Stimulated activated naive CD8-positive, alpha-beta T cell treated with anti-CD3 and anti-CD28 coated beads, Interleukin-15, Interleukin-2, amounts not matched to agents 100 ng/mL and 50 ng/mL, for 24 hours (primary cell): ENCODE results near the gene PNPLA4.

Source experiments
- H3K27ac Mint-ChIP-seq: one replicate; pipeline ENCODE4 v1.8.0; 2021; ENCODE audit warnings: mild to moderate bottlenecking, mixed read lengths
- H3K27me3 Mint-ChIP-seq: one replicate; pipeline ENCODE4 v1.8.0; 2021; ENCODE audit warnings: mixed read lengths
- H3K36me3 Mint-ChIP-seq: one replicate; pipeline ENCODE4 v1.8.0; 2021; ENCODE audit warnings: low read depth, mixed read lengths
- H3K4me1 Mint-ChIP-seq: one replicate; pipeline ENCODE4 v1.8.0; 2021; ENCODE audit warnings: low read depth, mixed read lengths
- H3K4me3 Mint-ChIP-seq: one replicate; pipeline ENCODE4 v1.8.0; 2021; ENCODE audit warnings: mild to moderate bottlenecking, mixed read lengths
- H3K9me3 Mint-ChIP-seq: one replicate; pipeline ENCODE4 v1.8.0; 2021; ENCODE audit warnings: mixed read lengths

The PNPLA4 gene

GRCh38 chrX:7927259-7928167 is at the start of gene PNPLA4:
TSS of gene PNPLA4 (minus strand) at chrX:7927413. CDS start at chrX:7926119, 1,294 bp downstream.
- Mint-ChIP-seq H3K4me1 (peaks cover 13% of the 10 kb centered on the region), H3K9me3 (no peaks in the 10 kb centered on the region), H3K4me3 (peak within 1 kb of the TSS; percentile 89), H3K36me3 (peaks cover 3% of the 10 kb centered on the region), H3K27me3 (no peaks in the 10 kb centered on the region), H3K27ac (peak within 1 kb of the TSS; percentile 96)

GRCh38 chrX:7972586-7972985 is 45.4 kb upstream of the PNPLA4 start:
- Mint-ChIP-seq H3K27ac (no peak overlapping the region), H3K4me1 (no peaks in the 10 kb centered on the region), H3K9me3 (no peaks in the 10 kb centered on the region), H3K4me3 (no peak overlapping the region), H3K36me3 (no peaks in the 10 kb centered on the region), H3K27me3 (no peaks in the 10 kb centered on the region)

- no peaks in the 10 kb centered on the region for H3K9me3 Mint-ChIP-seq
- H3K27me3 Mint-ChIP-seq: no peaks in the 10 kb centered on the region
- no peaks in the 10 kb centered on the region for H3K36me3 Mint-ChIP-seq
- H3K4me3 Mint-ChIP-seq: no peak overlapping the region
- H3K27ac Mint-ChIP-seq: no peak overlapping the region
- H3K4me1 Mint-ChIP-seq: no peaks in the 10 kb centered on the region
Observed at GRCh38 chrX:7970428-7970827, 43.2 kb upstream of the PNPLA4 start.

- H3K4me3 Mint-ChIP-seq: no peak overlapping the region
- no peaks in the 10 kb centered on the region for H3K27me3 Mint-ChIP-seq
- H3K9me3 Mint-ChIP-seq: no peaks in the 10 kb centered on the region
- H3K4me1 Mint-ChIP-seq: no peaks in the 10 kb centered on the region
- H3K36me3 Mint-ChIP-seq: no peaks in the 10 kb centered on the region
- no peak overlapping the region for H3K27ac Mint-ChIP-seq
Observed at GRCh38 chrX:7965436-7965835, 38.2 kb upstream of the PNPLA4 start.

GRCh38 chrX:7960246-7960645 is 33.0 kb upstream of the PNPLA4 start:
- peaks cover 3% of the 10 kb centered on the region for H3K36me3 Mint-ChIP-seq
- no peak overlapping the region for H3K4me3 Mint-ChIP-seq
- H3K27ac Mint-ChIP-seq: no peak overlapping the region
- H3K4me1 Mint-ChIP-seq: no peaks in the 10 kb centered on the region
- H3K9me3 Mint-ChIP-seq: peaks cover 6% of the 10 kb centered on the region
- H3K27me3 Mint-ChIP-seq: no peaks in the 10 kb centered on the region

GRCh38 chrX:7953446-7953845 is 26.2 kb upstream of the PNPLA4 start:
- Mint-ChIP-seq H3K27ac (no peak overlapping the region), H3K27me3 (no peaks in the 10 kb centered on the region), H3K4me3 (no peak overlapping the region), H3K36me3 (peaks cover 3% of the 10 kb centered on the region), H3K4me1 (no peaks in the 10 kb centered on the region), H3K9me3 (peaks cover 6% of the 10 kb centered on the region)

GRCh38 chrX:7950865-7951264 is 23.7 kb upstream of the PNPLA4 start:
- no peak overlapping the region for H3K4me3 Mint-ChIP-seq
- no peaks in the 10 kb centered on the region for H3K4me1 Mint-ChIP-seq
- no peaks in the 10 kb centered on the region for H3K9me3 Mint-ChIP-seq
- H3K27ac Mint-ChIP-seq: no peak overlapping the region
- H3K27me3 Mint-ChIP-seq: peaks cover 3% of the 10 kb centered on the region
- no peaks in the 10 kb centered on the region for H3K36me3 Mint-ChIP-seq

- Mint-ChIP-seq H3K4me1 (no peaks in the 10 kb centered on the region), H3K27me3 (peaks cover 3% of the 10 kb centered on the region), H3K27ac (no peak overlapping the region), H3K36me3 (no peaks in the 10 kb centered on the region), H3K4me3 (no peak overlapping the region), H3K9me3 (no peaks in the 10 kb centered on the region)
Observed at GRCh38 chrX:7948483-7948882, 21.3 kb upstream of the PNPLA4 start.

- no peak overlapping the region for H3K27ac Mint-ChIP-seq
- H3K36me3 Mint-ChIP-seq: no peaks in the 10 kb centered on the region
- H3K4me3 Mint-ChIP-seq: no peak overlapping the region
- H3K4me1 Mint-ChIP-seq: no peaks in the 10 kb centered on the region
- no peaks in the 10 kb centered on the region for H3K9me3 Mint-ChIP-seq
- H3K27me3 Mint-ChIP-seq: peaks cover 3% of the 10 kb centered on the region
Observed at GRCh38 chrX:7946960-7947359, 19.7 kb upstream of the PNPLA4 start.

GRCh38 chrX:7943600-7944245 is 16.5 kb upstream of the PNPLA4 start:
- H3K4me3 Mint-ChIP-seq: no peak overlapping the region
- H3K9me3 Mint-ChIP-seq: no peaks in the 10 kb centered on the region
- H3K4me1 Mint-ChIP-seq: no peaks in the 10 kb centered on the region
- no peaks in the 10 kb centered on the region for H3K36me3 Mint-ChIP-seq
- peaks cover 3% of the 10 kb centered on the region for H3K27me3 Mint-ChIP-seq
- no peak overlapping the region for H3K27ac Mint-ChIP-seq

GRCh38 chrX:7941390-7942042 is 14.3 kb upstream of the PNPLA4 start:
- no peaks in the 10 kb centered on the region for H3K36me3 Mint-ChIP-seq
- H3K4me1 Mint-ChIP-seq: no peaks in the 10 kb centered on the region
- no peaks in the 10 kb centered on the region for H3K27me3 Mint-ChIP-seq
- no peaks in the 10 kb centered on the region for H3K9me3 Mint-ChIP-seq
- no peak overlapping the region for H3K4me3 Mint-ChIP-seq
- no peak overlapping the region for H3K27ac Mint-ChIP-seq

- Mint-ChIP-seq H3K4me3 (no peak overlapping the region), H3K4me1 (no peaks in the 10 kb centered on the region)
Observed at GRCh38 chrX:7934026-7934425, 6.8 kb upstream of the PNPLA4 start.

GRCh38 chrX:7926914-7927258 is 327 bp downstream of the PNPLA4 start:
- Mint-ChIP-seq H3K27me3 (no peaks in the 10 kb centered on the region), H3K36me3 (peaks cover 3% of the 10 kb centered on the region), H3K9me3 (no peaks in the 10 kb centered on the region), H3K27ac (peak overlapping the region; percentile 21), H3K4me3 (peak overlapping the region; percentile 89), H3K4me1 (peaks cover 13% of the 10 kb centered on the region)

More at GRCh38 chrX:7934026-7934425, 6.8 kb upstream of the PNPLA4 start:
- Mint-ChIP-seq H3K27ac (no peak overlapping the region), H3K36me3 (peaks cover 3% of the 10 kb centered on the region), H3K27me3 (no peaks in the 10 kb centered on the region), H3K9me3 (no peaks in the 10 kb centered on the region)

- Mint-ChIP-seq H3K36me3 (peaks cover 5% of the 10 kb centered on the region), H3K27ac (peak overlapping the region; percentile 21), H3K4me3 (peak overlapping the region; percentile 89), H3K27me3 (no peaks in the 10 kb centered on the region), H3K9me3 (no peaks in the 10 kb centered on the region), H3K4me1 (peaks cover 13% of the 10 kb centered on the region)
Observed at GRCh38 chrX:7926501-7926900, 712 bp downstream of the PNPLA4 start.

- Mint-ChIP-seq H3K36me3 (peaks cover 9% of the 10 kb centered on the region), H3K9me3 (no peaks in the 10 kb centered on the region), H3K4me3 (peak overlapping the region; percentile 89), H3K27me3 (no peaks in the 10 kb centered on the region), H3K27ac (peak overlapping the region; percentile 49), H3K4me1 (peaks cover 13% of the 10 kb centered on the region)
Observed at GRCh38 chrX:7925867-7926472, 1.2 kb downstream of the PNPLA4 start.
